Measurements from ENCODE around the gene PHOX2A. TPM values are rescaled to one million over a fixed set of nuclear protein-coding genes. Genes with fewer than 3 reads are reported as not detected.

Gene PHOX2A
- total and polyA plus RNA-seq, 7 experiments from 2014 or later: not detected

DNA sequence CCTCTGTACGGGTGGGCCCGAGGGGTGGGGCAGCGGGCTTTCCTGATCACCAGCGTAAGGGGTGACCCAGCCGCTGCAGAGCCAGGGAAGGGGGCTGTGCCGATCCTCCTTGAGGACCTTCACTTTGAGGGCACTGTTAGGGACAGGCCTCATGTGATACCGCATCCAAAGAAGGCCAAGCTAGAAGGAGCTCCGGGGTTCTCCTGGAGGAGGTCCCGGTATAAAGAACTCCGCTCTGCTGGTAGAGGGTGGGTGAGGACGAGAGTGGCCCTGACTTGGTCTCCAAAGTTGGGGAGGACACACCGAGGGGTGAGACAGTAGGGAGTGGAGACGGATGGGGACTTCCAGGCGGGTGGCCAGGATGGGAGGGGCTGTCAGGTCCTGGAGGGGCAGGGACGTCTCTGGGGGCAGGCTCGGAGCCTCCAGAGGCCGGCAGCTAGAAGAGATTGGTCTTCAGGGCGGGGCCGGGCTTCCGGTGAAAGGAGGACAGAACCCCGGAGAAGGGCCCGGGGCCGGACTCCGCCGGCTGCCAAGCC lies 4.6 kb downstream of the PHOX2A start:
- Histone ChIP-seq H3K4me3 (ENCODE audit: low read length) (no peak overlapping the region), H3K27me3 (ENCODE audit: control insufficient read depth in 2 of 2, insufficient read depth in 2 of 2, low read length in 2 of 2) (peaks cover 0 to 27% of the 10 kb centered on the region in 2 donors), H3K36me3 (ENCODE audit: control insufficient read depth in 2 of 3, insufficient read depth in 3 of 3, low read length in 3 of 3) (peaks cover 0 to 35% (median 3%) of the 10 kb centered on the region in 3 experiments), H3K4me1 (ENCODE audit: control insufficient read depth in 2 of 2, insufficient read depth in 2 of 2, low read length in 2 of 2) (peaks cover 0 to 15% of the 10 kb centered on the region in 2 donors), H3K9me3 (ENCODE audit: control insufficient read depth in 2 of 3, low read length in 3 of 3) (no peaks in the 10 kb centered on the region), H3K27ac (ENCODE audit: low read depth, low read length) (no peak overlapping the region)
- intact Hi-C loops (cut with micrococcal nuclease): loop anchor here (5.0 kb wide), 2 partner anchors 193 to 212 kb away; partner anchors contain the start of gene CLPB (in 1 of the 2)
- ATAC-seq: peak; percentile 2
- Mint-ChIP-seq H3K27ac (no peak overlapping the region), H3K27me3 (peaks cover 30 to 45% (median 40%) of the 10 kb centered on the region in 5 donors), H3K9me3 (peaks cover 0 to 2% (median 0%) of the 10 kb centered on the region in 11 donors), H3K4me3 (peak overlapping the region in 9 of 10 donors; percentile 7 to 79 (median 60)), H3K4me1 (peaks cover 15 to 38% (median 30%) of the 10 kb centered on the region in 7 donors), H3K36me3 (peaks cover 0 to 15% (median 4%) of the 10 kb centered on the region in 5 donors)
- ChIA-PET CTCF (no interaction called here), POLR2A (no interaction called here)
- DNase-seq: no peak

DNA sequence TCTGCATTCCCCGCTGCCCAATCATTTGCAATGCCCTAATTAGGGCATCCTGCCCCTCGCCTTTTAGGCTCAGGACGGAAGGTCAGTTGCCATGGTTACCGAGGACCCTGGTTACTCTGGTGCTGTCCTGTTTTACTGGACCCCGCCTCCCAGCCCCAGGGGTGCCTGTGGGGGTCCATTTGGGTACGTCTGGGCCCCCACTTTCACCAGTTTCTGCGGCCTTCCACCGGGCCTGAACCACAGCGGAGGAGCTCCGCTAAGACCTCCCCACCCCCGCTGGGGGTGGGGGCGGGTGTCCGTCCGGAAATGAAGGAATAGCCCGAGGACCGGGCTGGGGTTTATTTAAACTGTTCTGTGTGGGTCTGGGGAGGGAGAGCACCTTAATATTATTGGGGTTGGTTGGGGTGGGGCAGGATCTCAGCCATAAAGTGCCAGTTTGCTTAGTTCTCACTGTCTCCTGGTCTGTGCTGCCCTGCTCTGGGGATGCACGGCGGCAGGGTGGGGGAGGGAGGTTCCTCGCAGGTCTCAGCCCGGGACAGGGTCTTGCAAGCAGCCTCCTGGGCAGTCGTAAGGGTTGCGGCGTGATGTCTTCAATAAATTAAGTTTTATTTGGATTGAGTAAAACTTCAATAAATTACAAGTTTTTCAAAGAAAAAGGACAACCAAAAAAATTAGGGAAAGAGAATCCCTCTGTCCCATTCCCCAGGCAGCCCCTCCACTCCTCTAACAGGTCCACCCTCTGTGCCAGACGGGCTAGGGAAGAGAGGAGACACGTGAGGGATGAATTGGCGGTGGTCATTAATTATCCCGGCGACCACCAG lies 5.3 kb downstream of the PHOX2A start:
- CTCF ChIA-PET: interaction anchor here (0.6 to 0.9 kb wide), 3 partner anchors 27 to 684 kb away, joined by 4 to 5 read pairs (median 4); no protein-coding TSS in a partner anchor
- POLR2A ChIA-PET: no interaction called here
- Histone ChIP-seq H3K4me1 (ENCODE audit: control insufficient read depth in 2 of 2, insufficient read depth in 2 of 2, low read length in 2 of 2) (peaks cover 0 to 15% of the 10 kb centered on the region in 2 donors), H3K9me3 (ENCODE audit: control insufficient read depth in 2 of 3, low read length in 3 of 3) (no peaks in the 10 kb centered on the region), H3K4me3 (ENCODE audit: low read length) (no peak overlapping the region), H3K27ac (ENCODE audit: low read depth, low read length) (no peak overlapping the region), H3K27me3 (ENCODE audit: control insufficient read depth in 2 of 2, insufficient read depth in 2 of 2, low read length in 2 of 2) (peaks cover 0 to 26% of the 10 kb centered on the region in 2 donors), H3K36me3 (ENCODE audit: control insufficient read depth in 2 of 3, insufficient read depth in 3 of 3, low read length in 3 of 3) (peaks cover 0 to 42% (median 3%) of the 10 kb centered on the region in 3 experiments)
- intact Hi-C loops (cut with micrococcal nuclease): loop anchor here (1.0 to 5.0 kb wide), 4 partner anchors 14 to 211 kb away; partner anchors contain the start of genes INPPL1 (in 2 of the 2) and CLPB (in 1 of the 2)
- Mint-ChIP-seq H3K4me3 (peak overlapping the region in 2 of 10 donors; percentile 58 to 74), H3K9me3 (peaks cover 0 to 2% (median 0%) of the 10 kb centered on the region in 11 donors), H3K27me3 (peaks cover 30 to 44% (median 40%) of the 10 kb centered on the region in 5 donors), H3K27ac (peak overlapping the region in 1 of 9 donors; percentile 51), H3K36me3 (peaks cover 0 to 16% (median 6%) of the 10 kb centered on the region in 5 donors), H3K4me1 (peaks cover 15 to 38% (median 32%) of the 10 kb centered on the region in 7 donors)
- no peak for DNase-seq
- ATAC-seq: no peak

DNA sequence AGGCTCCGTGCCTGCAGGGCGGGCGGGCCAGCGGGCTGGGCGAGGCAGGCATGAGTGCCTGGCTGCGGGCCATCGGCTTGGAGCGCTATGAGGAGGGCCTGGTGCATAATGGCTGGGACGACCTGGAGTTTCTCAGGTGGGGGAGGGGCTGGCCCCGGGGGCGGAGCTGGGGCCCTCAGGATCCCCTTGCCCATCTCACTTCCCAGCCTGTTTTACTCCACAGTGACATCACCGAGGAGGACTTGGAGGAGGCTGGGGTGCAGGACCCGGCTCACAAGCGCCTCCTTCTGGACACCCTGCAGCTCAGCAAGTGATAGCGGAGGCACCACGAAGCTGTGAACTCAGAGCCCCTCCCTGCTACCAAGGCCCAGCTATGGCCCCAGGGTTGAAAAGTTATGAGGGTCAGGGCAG lies 5.9 kb downstream of the PHOX2A start:
- DNase-seq: peak in 7 of 9 donors; percentile 25 to 47 (median 32)
- Histone ChIP-seq H3K4me1 (ENCODE audit: control insufficient read depth in 2 of 2, insufficient read depth in 2 of 2, low read length in 2 of 2) (peaks cover 0 to 15% of the 10 kb centered on the region in 2 donors), H3K4me3 (ENCODE audit: low read length) (no peak overlapping the region), H3K36me3 (ENCODE audit: control insufficient read depth in 2 of 3, insufficient read depth in 3 of 3, low read length in 3 of 3) (peaks cover 0 to 49% (median 3%) of the 10 kb centered on the region in 3 experiments), H3K9me3 (ENCODE audit: control insufficient read depth in 2 of 3, low read length in 3 of 3) (no peaks in the 10 kb centered on the region), H3K27me3 (ENCODE audit: control insufficient read depth in 2 of 2, insufficient read depth in 2 of 2, low read length in 2 of 2) (peaks cover 0 to 21% of the 10 kb centered on the region in 2 donors), H3K27ac (ENCODE audit: low read depth, low read length) (no peak overlapping the region)
- ATAC-seq: peak; percentile 69
- H3K27me3 Mint-ChIP-seq: peaks cover 26 to 39% (median 35%) of the 10 kb centered on the region in 5 donors
- peaks cover 11 to 33% (median 27%) of the 10 kb centered on the region in 7 donors for H3K4me1 Mint-ChIP-seq
- ChIA-PET CTCF (interaction anchor here (0.6 to 0.9 kb wide), 3 partner anchors 26 to 685 kb away, joined by 4 to 5 read pairs (median 4); no protein-coding TSS in a partner anchor), POLR2A (interaction anchor here (1.0 kb wide), 1 partner anchor 12 kb away, joined by 4 read pairs; no protein-coding TSS in a partner anchor)
- intact Hi-C loops (cut with micrococcal nuclease): loop anchor here (1.0 to 5.0 kb wide), 4 partner anchors 14 to 211 kb away; partner anchors contain the start of genes INPPL1 (in 2 of the 2) and CLPB (in 1 of the 2)
- H3K9me3 Mint-ChIP-seq: no peaks in the 10 kb centered on the region
- peak overlapping the region in 1 of 10 donors; percentile 1 for H3K4me3 Mint-ChIP-seq
- H3K27ac Mint-ChIP-seq: no peak overlapping the region
- peaks cover 0 to 19% (median 6%) of the 10 kb centered on the region in 5 donors for H3K36me3 Mint-ChIP-seq

DNA sequence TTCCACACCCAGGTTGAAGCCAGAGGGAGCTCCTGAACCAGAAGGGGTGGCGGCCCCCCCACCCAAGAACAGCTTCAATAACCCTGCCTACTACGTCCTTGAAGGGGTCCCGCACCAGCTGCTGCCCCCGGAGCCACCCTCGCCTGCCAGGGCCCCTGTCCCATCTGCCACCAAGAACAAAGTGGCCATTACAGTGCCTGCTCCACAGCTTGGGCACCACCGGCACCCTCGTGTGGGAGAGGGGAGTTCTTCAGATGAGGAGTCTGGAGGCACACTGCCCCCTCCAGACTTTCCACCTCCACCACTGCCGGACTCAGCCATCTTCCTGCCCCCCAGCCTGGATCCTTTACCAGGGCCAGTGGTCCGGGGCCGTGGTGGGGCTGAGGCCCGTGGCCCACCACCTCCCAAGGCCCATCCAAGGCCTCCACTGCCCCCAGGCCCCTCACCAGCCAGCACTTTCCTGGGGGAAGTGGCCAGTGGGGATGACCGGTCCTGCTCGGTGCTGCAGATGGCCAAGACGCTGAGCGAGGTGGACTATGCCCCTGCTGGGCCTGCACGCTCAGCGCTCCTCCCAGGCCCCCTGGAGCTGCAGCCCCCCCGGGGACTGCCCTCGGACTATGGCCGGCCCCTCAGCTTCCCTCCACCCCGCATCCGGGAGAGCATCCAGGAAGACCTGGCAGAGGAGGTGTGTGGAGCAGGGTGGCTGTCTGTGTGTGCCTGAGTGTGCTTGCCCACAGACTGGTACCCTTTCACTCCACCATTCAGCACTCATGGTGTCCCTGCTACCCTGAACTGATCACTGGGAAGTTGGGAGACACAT lies 6.7 kb downstream of the PHOX2A start:
- no peaks in the 10 kb centered on the region for H3K9me3 ChIP-seq (ENCODE audit: control insufficient read depth in 2 of 3, low read length in 3 of 3)
- peaks cover 0 to 19% of the 10 kb centered on the region in 2 donors for H3K27me3 ChIP-seq (ENCODE audit: control insufficient read depth in 2 of 2, insufficient read depth in 2 of 2, low read length in 2 of 2)
- H3K27ac Mint-ChIP-seq: no peak overlapping the region
- peaks cover 18 to 33% (median 28%) of the 10 kb centered on the region in 5 donors for H3K27me3 Mint-ChIP-seq
- intact Hi-C loops (cut with micrococcal nuclease): loop anchor here (5.0 kb wide), 2 partner anchors 195 to 210 kb away; partner anchors contain the start of gene CLPB (in 1 of the 2)
- H3K27ac ChIP-seq (ENCODE audit: low read depth, low read length): no peak overlapping the region
- no peak overlapping the region for H3K4me3 ChIP-seq (ENCODE audit: low read length)
- no peak overlapping the region for H3K4me3 Mint-ChIP-seq
- POLR2A ChIA-PET: interaction anchor here (1.0 kb wide), 1 partner anchor 12 kb away, joined by 4 read pairs; no protein-coding TSS in a partner anchor
- peaks cover 0 to 19% (median 6%) of the 10 kb centered on the region in 5 donors for H3K36me3 Mint-ChIP-seq
- H3K9me3 Mint-ChIP-seq: no peaks in the 10 kb centered on the region
- CTCF ChIA-PET: interaction anchor here (0.6 to 0.9 kb wide), 2 partner anchors 14 to 193 kb away, joined by 3 read pairs; no protein-coding TSS in a partner anchor
- ATAC-seq (no peak), DNase-seq (no peak)
- H3K4me1 Mint-ChIP-seq: peaks cover 11 to 31% (median 27%) of the 10 kb centered on the region in 7 donors
- peaks cover 0 to 15% of the 10 kb centered on the region in 2 donors for H3K4me1 ChIP-seq (ENCODE audit: control insufficient read depth in 2 of 2, insufficient read depth in 2 of 2, low read length in 2 of 2)
- H3K36me3 ChIP-seq (ENCODE audit: control insufficient read depth in 2 of 3, insufficient read depth in 3 of 3, low read length in 3 of 3): peaks cover 0 to 56% (median 3%) of the 10 kb centered on the region in 3 experiments

DNA sequence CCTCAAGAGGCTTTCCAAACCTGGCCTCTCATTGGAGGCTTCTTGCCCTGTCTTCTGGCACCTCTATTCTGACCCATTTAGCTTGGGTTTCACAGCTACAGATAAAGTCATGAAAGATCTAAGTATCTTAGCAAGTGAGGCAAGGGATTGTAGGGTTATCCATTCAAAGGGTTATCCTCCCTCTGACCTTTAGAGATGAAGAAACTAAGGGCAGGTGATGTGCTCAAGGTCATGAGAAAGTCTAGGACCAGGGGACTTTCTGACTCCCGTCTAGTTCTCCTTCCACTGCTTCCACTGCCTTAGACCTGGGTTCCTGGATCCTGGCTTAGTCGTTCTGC lies 7.2 kb downstream of the PHOX2A start:
- H3K9me3 Mint-ChIP-seq: no peaks in the 10 kb centered on the region
- Histone ChIP-seq H3K27ac (ENCODE audit: low read depth, low read length) (no peak overlapping the region), H3K4me1 (ENCODE audit: control insufficient read depth in 2 of 2, insufficient read depth in 2 of 2, low read length in 2 of 2) (peaks cover 0 to 15% of the 10 kb centered on the region in 2 donors), H3K9me3 (ENCODE audit: control insufficient read depth in 2 of 3, low read length in 3 of 3) (no peaks in the 10 kb centered on the region), H3K36me3 (ENCODE audit: control insufficient read depth in 2 of 3, insufficient read depth in 3 of 3, low read length in 3 of 3) (peaks cover 0 to 62% (median 3%) of the 10 kb centered on the region in 3 experiments), H3K4me3 (ENCODE audit: low read length) (no peak overlapping the region), H3K27me3 (ENCODE audit: control insufficient read depth in 2 of 2, insufficient read depth in 2 of 2, low read length in 2 of 2) (peaks cover 0 to 17% of the 10 kb centered on the region in 2 donors)
- ATAC-seq (no peak), DNase-seq (no peak)
- peaks cover 13 to 27% (median 22%) of the 10 kb centered on the region in 5 donors for H3K27me3 Mint-ChIP-seq
- intact Hi-C loops (cut with micrococcal nuclease): loop anchor here (5.0 kb wide), 2 partner anchors 196 to 209 kb away; partner anchors contain the start of gene CLPB (in 1 of the 2)
- H3K36me3 Mint-ChIP-seq: peaks cover 0 to 19% (median 6%) of the 10 kb centered on the region in 5 donors
- no peak overlapping the region for H3K27ac Mint-ChIP-seq
- CTCF ChIA-PET: interaction anchor here (0.6 to 0.9 kb wide), 2 partner anchors 13 to 193 kb away, joined by 3 read pairs; no protein-coding TSS in a partner anchor
- H3K4me3 Mint-ChIP-seq: no peak overlapping the region
- POLR2A ChIA-PET: interaction anchor here (1.0 to 1.7 kb wide), 2 partner anchors 11 to 12 kb away, joined by 4 to 6 read pairs; partner anchors contain the start of gene INPPL1
- H3K4me1 Mint-ChIP-seq: peaks cover 11 to 27% (median 22%) of the 10 kb centered on the region in 7 donors

Measured in naive thymus-derived CD4-positive, alpha-beta T cell (primary cell).